GM18505 (cell line): ENCODE results near the gene CEP128.
A peak's percentile ranks its signal among the peaks of the same experiment; 100 is the strongest.

Source experiments
- ATAC-seq: cut with Tn5 transposase; IDR thresholded peaks from one replicate; pipeline ENCODE4 v1.9.1; 2021; ENCODE audit not compliant: unreplicated experiment
- POLR2A ChIP-seq: IDR thresholded peaks from 4 replicates; pipeline ENCODE4 v1.6.1; 2011; ENCODE audit warnings: borderline replicate concordance; ENCODE audit not compliant: insufficient read depth, insufficient read length; ENCODE audit errors: extremely low read depth

Gene CEP128

DNA sequence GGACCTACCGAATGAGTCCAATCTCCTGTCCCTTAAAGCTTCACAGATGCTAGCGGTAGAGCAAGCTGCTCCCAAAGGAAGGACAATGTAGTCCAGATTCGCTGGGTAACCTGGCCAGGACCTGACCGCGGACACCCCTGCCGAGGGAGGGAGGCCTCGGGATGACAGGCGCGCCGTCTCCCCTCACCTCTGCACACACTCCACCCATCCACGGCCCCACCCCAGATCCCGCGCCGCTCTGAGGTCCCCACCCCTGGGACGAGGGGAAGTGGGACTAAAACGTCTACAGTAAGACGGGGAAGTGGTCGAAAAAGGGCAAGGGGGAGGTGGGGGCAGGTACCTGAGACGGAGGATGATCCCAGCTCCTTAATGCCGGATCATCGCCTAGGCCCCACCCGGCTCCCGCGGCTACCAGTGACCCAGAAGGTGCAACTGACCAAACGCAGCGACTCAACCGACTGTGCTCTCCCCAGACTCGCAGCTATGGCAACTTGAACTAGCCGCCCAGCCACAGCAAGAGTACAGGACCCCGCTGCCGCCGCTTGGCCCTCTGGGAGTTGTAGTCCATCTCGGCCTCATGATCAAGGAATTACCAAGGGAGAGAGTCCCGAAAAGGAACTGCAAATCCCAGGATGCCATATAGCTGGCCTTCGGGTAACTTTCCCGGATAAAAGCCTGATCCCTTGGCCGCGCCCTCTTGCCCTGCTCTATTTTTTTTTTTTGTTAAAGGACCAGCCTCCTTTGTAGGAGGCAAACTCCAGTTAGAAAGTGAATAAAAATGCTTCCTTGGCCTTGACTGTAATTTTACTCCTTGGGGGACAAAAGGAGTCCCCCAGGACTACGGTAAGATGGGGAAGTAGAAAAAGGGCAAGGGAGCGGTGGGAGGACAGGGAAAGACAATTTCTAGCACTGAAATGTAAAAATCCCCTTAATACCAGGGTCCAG, at the start of gene CEP128:
Gene CEP128 (minus strand): TSS at position 498 of the 945 bp plus-strand sequence.
- peak; percentile 56 for TF ChIP-seq POLR2A
- ATAC-seq = peak; percentile 99

DNA sequence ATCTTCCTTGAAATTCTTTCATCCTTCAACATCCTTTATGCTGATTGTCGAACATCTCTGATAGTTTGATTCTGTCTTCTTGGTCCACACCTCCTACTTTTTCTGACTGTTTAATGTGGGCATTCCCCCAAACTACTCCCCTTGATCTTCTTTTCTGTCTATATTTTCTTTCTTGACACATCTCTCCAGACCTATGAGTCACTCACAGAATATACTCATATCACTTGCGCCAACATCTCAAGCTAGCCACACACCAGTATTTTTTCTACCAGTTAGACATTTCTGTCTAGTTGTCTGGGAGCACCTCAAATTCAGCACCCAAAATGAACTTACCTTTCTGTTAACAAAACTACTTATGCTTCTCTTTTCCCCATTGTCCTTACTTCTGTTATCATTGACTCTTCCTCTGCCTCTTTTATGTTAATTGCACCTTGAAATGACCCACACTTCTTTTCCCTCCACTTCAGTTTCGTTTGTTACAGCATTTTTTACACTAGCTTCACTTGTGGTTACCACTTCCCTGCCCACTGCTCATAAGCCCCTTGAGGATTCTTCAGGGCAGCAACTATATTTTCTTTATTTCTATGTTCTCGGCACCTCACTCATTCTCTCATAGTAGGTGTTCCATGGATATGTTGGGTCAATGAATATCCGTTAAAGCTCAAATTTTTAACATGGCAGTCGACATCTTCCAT, 47.3 kb upstream of the CEP128 start:
- TF ChIP-seq POLR2A = no peak
- ATAC-seq = no peak

DNA sequence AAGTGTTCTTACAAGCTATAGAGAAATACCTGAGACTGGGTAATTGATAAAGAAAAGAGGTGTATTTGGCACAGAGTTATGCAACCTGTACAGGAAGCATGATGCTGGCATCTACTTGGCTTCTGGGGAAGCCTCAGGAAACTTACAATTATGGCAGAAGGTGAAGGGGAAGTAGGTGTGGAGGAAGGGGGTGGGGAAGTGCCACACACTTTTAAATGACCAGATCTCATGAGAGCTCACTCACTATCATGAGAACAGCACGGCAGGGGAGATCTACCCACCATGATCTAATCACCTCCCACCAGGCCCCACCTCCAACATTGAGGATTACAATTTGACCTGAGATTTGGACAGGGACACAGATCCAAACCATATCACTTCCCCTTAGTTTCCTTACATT, 46.7 kb upstream of the CEP128 start:
- TF ChIP-seq POLR2A = no peak
- ATAC-seq = no peak

DNA sequence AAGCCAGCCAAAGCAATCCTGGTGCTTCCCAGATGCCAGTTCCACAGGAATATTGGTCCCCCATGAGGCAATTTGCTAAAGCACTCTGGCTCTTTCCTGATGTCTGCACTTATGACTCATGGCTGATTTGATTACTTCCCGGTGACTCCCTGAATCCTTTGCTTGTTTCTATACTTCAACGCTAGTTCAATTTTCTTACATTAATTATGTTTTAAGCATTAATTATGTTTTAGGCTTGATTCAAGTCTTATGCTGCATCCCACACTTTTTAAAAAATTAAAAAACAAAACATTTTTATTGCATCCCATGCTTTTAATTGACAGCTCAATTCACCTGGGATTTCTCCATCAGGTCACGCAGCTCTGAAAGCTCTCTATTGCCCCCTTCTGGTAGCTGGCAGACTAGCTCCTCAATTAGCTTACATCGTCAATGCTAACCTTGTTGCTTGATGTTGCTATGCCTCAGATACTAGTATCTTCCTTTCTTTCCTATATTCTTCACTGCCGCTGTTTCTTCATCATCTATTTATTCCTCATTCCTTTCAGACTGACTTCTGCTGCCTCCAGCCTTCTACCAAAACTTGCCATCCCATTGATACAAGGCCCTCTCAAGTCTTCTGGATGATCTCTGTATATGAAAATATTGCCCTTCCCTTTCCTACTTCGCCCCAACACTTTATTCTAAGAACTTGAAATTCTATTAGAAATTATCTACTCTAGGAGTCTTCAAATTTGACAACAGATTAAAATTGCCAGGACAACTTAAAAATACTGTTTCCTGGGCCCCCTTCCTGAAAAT, 45.9 kb upstream of the CEP128 start:
- no peak for TF ChIP-seq POLR2A
- ATAC-seq = no peak

DNA sequence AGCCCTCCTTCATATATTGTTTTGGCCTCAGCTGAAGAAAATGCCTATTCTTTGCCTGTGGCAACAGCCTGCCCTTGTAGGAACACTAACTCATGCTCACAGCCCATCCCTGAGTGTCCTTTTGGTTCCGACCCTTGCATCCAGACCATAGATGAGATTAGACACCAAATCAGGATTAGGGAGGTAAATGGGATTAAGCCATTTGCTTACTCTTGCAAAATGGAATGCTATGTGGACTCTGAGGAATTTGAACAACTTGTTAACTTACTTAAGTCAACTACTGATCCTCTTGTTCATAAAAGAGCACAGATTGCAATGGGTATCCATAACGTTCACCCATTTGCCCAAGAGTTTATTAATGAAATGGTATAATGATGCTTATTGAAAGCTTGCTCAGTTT, 41.2 kb upstream of the CEP128 start:
- no peak for ATAC-seq
- TF ChIP-seq POLR2A = no peak

DNA sequence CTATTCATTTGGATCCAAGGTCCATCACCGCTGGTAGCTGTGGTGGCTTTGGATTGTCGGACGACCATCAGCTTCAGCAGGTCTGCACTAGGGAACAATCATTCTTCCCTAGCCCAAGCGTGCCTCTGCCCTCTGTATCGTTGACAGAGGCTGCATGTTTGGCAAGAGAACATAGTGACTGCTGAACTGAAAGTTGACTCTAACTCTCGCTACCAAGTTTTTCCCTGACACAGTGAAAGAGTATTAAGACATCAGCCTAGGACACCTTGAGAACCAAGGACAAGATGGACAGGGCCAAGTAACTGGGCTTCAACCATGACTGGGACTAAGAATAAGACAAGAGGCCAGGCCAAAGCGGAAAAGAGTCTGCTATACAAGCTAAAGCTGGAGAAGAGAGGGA, 40.1 kb upstream of the CEP128 start:
- no peak for ATAC-seq
- no peak for TF ChIP-seq POLR2A

DNA sequence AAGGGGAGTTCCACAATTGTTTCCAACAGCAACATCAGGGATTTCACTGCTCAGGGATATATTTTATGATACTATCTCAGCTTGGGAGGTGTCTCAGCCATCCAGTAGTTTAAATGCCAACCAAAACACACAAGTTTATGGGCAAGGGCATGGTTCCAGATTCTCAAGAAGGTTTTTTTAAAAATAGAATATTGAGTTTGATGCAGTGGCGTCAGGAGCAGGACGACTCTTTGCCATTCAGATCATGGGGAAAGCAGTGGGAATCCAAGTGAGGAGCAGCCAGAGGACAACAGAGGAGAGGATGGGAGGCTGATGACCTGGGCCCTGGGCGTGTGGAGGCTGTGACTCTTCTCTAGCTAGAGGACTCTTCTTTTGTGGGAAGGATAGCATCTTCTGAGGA, 39.6 kb upstream of the CEP128 start:
- no peak for TF ChIP-seq POLR2A
- no peak for ATAC-seq

DNA sequence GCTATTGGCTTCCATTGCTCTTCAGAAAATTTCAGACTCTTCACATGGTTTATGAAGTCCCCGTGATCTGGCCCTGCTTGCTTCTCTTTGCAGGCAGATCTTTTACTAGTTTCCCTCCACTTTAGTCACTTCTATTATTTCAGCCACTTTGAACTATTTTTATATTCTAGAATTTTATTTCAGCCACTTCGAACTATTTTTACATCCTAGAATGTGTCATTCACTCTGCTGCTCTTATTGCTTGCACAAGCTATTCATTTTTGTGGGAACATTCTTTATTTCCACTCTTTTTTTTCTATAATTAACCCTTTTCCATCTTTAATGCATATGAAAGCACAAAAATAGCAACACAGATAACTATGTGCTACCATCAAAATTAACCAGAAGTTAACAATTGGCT, 38.4 kb upstream of the CEP128 start:
- TF ChIP-seq POLR2A = no peak
- no peak for ATAC-seq

DNA sequence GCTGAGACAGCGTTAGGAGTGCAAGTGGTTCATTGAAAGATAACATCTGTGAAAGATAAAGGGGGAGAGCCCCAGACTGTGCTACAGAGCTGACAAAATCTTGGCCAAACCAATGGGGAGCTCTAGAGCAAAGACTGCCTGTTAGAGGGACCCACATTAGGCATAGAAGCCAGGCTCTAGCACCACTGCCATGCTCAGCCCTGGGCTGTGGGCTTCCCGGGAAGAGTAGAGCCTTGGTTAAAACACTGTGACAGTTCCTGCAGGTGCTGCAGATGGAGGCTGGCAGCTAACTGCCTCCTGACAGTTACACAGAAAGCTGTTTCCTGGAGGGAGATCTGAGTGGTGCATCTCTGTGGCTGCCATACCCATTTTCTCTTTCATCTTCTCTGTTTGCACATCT, 36.9 kb upstream of the CEP128 start:
- no peak for TF ChIP-seq POLR2A
- no peak for ATAC-seq

DNA sequence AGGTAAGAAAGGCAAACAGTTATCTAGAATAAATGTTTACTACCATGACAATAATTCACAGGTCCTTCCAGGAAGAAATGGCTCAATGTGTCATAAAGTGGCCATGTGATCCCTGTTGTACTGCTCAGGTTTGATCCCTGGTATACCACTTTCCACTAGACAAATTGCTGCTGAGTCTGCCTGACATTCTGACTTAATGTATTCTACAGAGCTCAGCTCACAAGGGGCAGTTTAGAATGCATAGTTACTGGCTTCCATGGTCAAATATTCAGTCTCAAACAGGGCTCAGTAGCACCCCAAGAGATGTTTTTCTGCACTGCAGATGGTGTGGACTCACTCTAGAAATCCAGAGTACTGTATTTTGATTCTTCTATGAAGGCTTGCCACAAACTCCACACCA, 35.7 kb upstream of the CEP128 start:
- no peak for ATAC-seq

DNA sequence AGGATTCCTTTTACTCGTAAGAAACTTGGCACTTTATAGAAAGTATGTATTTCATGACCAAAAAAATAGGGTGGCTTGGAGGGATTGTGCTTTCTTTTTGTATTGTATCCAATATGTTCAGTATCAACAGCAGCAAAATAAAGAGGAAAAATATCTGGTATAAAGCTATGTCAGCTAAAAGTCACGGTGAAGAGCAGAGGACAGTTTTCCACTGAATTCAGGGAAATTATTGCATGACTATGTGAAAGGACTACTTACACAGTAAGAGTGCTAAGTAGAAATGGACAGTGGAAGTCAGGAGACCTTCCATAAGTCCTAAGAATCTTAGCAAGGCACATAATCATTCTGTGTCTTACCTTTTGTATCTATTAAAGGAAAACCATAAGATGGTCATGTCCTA, 33.1 kb upstream of the CEP128 start:
- ATAC-seq = no peak
- TF ChIP-seq POLR2A = no peak

More for the DNA sequence above, 35.7 kb upstream of the CEP128 start:
- TF ChIP-seq POLR2A = no peak

DNA sequence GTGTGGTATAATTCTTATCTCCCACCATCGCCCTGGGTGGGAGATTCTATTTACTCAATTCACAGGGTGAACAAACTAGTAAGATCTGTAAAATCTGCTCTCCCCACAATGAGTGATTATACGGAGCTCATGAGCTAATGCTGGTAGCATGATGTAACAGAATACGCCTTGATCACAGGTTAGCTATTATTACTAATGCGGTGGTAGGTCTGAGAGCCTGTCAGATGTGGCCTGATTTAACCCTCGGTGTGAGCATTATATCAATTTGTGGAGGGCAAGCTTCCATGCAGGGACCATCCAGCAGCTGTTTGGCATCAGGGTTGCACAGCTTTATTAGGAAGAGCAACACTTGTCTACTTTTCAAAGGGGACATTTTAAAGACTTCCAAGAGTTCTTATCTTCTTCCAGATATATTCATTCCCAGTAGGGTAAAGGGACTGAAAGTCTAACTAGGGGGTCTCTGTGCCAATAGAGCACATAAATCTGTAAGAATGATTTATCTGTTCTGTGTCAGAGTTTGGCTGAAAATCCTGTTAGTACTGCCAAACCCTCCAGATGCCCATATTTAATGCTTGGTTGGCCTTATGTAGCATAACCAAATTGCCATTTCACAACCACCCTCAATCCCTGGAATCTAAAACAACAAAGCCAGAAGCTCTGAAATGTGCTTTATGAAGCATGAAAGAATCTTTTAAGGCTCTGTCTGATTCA, 32.5 kb upstream of the CEP128 start:
- TF ChIP-seq POLR2A = no peak
- ATAC-seq = no peak

DNA sequence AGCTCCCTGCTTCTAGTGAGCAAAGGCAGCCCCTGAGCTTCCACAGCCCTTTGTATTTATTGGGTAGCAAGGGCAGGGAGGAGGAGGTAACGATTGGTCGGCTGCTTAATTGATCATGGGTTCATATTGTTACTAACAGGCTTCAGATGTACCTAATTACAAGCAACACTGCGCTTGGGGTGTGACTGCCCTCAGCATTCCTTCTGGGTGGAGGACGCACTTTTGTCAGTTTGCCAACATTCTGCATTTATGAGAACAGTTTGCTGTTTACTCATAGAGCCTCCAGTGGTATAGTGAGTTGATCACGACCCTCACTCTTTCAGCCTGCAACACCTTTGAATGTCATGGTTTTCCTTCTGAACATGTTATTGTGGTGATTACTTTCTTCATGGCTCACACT, 23.5 kb upstream of the CEP128 start:
- no peak for ATAC-seq
- no peak for TF ChIP-seq POLR2A

DNA sequence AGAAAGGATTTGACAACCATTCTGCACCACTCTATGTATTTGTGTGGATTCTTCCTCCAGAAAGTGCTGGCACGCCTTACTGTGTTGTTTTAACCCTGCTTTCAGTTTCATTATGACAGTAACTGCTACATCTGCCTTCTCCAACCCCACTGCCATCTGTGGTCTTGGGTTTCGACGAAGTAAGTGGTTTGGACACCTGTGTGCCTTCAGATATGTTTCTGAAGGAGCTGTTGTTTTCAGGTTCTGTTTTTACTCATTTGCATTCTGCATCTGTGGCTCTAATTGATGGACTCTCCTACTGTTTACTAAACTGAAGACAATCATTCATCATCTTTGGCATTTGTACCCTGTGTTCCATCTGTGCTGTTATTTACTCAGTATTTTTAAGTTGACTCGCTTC, 18.0 kb upstream of the CEP128 start:
- ATAC-seq = peak; percentile 99
- TF ChIP-seq POLR2A = no peak

DNA sequence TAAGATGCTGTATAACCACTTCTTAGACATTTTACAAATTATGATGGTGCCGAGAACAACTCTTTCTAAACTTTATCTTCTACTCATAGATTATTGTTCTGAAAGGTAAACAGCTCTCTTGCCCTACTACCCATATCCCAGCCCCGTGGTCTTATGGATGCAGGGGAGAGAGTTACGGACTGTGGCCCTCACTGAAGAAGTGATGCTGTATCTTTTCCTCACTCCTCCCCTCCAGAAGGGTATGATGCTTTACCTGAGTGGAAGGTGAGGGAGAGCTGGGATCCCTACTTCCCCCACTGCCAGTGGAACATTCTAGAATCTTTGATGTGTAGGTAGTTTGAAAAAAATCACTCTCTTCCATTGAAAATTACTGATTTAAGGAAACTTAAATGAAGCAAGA, 17.4 kb upstream of the CEP128 start:
- ATAC-seq = no peak
- TF ChIP-seq POLR2A = no peak
